NCI-H2029 (cell line): Measurements from ENCODE around the gene MRPS6.

ENCODE experiments used
- DNase-seq: peaks from one replicate; lab custom pipeline; 2025; lab: John Stamatoyannopoulos, UW

The MRPS6 gene

DNA sequence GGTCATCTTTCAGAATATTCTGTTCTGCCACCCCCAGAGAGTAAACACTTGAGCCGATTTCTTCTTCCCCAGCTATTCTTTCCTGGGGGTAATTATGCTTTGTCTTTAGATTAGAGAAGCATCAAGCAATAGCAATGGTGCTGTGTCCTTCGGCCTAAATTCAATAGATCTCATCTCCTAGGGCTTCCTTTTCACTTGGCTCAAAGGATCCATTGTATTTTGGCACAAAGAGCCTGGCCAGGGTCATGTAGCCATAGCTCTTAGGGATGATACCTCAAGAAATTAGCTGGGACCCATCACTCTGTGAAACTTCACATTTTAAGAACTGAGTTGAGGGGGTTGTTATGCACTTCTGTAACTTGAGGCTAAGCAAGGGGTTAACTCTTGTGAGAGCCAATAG, 27.0 kb downstream of the MRPS6 start:
- DNase-seq, result no peak

DNA sequence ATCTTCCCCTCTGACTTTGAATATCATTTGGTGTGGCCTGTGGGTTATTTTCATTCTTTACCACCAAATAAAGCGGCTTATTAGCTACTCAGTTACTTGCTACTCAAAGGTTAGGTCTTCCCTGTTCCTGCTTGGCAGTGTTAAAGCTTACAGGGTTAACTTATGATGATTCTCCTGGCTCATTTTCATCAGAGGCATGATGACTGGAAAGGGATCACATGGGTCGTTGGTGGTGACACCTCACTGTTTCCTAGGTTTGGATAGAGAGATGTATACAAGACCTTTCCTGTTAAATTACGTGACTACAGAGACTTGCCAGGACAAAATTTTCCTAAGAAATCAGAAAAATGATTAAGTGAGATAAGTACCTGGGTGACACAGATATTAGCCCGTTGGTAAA, 27.4 kb downstream of the MRPS6 start:
- DNase-seq, result no peak

DNA sequence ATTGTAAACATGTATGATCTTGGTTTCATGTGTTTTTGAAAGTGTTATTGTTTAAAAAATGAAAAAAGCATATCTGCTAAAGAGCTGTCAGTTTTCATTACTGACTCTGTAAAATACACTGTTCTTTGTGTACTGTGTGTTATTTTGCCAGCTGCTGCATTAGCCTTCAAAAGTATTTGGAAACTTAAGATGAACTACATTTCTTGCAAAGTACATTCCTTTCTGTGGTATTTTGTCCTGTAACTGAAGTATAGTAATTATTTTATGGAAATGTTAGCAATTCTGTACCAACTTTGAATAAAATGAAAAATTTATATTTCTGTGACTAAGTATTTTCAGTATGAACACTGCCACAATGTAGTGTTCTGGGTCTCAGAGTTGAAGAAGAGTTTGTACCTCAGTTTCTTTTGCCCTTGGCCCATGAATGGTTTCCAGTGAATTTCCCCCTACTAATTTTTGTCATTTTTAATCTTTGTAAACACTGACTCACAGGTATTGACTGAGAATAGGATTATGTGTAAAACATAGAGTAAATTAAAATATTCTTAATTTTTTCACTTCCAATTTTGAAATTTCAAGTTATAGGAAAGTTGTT, 32.7 kb downstream of the MRPS6 start:
- DNase-seq, result no peak

DNA sequence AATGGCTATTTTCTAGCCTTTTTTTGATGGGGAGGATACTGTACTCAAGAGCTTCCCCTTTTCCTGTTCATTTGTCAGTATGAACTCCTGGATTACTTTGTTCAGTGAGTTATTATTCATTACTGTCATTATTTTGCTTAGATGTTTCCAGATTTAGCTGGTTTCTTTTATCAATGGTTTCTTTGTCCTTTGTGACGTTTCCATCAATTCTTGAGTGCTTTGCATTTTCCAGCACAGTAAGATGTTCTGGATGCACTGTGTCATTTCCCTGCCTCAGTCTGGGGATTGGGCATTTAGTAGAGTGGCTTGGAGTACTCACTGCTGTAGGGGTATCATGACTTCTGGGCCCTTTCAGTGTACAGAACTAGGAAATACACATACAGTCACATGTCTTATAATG, 34.2 kb downstream of the MRPS6 start:
- no peak for DNase-seq

DNA sequence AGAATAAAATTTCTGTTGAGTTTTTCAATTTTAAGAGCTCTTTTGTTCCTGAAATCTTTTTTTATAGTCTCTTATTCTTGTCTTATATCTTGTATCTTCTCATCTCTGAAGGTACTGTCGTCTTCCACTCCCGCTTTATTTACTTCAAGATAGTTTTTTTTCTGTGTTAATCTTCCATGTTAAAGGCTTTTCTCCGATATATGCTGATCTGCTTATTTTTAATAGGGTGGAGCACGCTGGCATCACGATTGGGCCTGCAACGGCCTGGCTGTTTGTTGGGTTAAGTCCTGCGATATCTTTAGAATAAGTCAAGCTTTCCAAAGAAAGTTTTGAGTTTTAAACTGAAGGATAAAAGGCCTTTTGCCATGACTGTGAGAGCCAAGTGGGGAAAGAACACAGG, 35.7 kb downstream of the MRPS6 start:
- no peak for DNase-seq

DNA sequence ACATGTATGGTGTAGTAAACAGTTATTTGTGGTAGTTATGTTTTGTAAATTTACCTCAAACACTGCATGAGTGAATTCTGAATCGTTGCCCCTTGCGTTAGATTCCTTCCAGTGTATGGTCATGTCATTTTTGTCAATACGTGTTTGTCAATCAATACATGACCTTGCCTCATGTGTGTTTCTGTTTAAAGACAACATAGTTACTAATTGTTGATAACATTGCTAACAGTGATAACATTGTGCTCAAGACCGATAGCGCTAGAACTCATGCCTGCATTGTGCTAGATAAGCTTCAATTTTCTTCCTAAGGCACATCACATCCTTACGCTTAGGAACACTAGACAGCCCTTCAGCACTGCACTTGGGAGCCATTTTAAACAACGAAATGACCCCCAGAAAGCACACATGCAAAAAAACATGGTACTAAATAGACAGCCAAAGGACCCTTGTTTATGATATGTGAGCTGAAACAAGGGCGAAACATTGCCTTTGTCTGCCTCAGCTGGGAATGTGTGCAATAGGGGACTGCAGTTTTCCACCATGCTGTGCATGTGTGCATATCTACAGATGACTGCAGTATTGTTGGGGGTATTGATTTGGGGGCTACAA, 37.3 kb downstream of the MRPS6 start:
- no peak for DNase-seq

DNA sequence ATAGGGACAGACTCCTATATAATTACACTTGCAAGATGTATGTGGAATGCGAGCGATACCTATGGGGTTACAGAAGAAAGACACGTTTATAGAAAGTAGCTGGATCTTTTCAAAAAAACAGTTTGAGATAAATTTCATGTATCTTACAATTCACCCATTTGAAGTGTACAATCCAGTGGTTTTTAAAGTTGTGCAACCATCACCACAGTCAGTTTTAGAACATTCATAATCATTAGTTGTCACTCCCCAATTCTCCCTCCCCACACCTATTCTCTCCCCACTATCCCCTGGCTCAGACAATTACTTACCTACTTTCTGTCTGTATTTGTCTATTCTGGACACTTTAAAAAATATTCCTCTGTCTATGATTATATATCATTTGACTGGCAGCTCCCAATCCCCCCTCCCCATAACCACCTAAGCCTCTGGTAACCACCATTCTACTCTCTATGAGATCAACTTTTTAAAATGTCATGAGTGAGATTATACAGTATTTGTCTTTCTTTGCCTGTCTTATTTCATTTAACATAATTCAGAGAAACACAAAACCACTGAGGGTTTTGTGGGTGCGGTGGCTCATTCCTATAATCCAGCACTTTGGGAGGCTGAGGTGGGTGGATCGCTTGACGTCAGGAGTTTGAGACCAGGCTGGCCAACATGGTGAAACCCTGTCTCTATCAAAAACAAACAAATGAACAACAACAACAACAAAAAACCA, 39.1 kb downstream of the MRPS6 start:
- DNase-seq, result no peak

DNA sequence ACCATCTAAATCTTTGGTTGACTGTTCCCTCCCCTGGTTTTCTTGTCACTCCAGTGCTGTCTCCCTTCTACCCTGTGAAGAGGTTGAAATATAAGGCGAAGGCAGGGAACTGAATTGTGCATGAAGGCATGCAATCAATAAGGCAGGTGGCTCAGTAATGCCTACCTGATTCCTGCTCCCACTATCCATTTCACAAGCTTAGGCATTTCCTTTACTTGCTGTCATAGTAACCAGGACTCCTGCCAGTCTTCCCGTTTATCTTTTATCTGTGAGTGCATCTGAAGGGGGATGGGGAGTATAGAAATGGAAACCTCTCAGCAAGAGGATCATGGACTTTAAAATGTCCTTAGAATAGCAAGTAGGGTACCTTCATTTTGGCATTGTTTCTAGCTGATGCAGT, 40.5 kb downstream of the MRPS6 start:
- DNase-seq, result peak; percentile 43

DNA sequence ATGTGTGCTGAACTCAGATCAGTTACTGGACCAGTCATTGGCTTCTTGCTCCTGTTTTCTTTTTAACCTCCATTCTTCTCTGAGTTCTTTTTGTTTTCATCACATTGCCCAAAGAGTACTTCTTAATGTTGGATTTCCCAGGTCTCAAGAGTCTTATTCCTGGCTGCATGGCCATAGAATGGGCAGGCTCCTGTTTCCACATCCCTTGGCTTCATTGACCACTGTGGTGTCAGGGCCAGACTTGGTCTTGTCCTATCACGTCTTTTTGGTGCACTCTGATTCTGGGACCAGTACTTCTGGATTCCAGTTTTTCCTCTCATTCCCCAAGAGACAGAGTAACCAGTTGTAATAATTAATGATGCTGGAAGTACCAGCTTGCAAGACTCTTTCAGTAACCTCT, 41.8 kb downstream of the MRPS6 start:
- no peak for DNase-seq

DNA sequence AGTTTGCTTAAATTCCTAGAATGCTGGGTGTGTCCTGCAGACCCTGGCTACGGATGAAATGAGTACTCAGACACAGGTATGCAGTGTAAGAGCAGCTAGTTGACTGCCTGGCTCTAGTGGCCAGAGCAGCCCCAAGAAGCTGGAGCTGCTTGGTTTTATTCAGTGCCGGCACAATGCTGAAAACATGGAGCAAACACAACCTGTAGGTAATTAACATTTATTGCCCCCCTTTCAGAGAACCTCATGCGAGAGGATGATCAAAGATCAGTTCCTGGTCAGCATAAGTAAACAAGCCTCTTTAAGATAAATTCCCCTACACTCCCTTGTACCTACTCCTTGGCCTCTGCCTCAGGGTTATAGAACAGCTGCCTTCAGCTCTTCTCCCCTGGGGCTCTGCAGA, 43.2 kb downstream of the MRPS6 start:
- no peak for DNase-seq

DNA sequence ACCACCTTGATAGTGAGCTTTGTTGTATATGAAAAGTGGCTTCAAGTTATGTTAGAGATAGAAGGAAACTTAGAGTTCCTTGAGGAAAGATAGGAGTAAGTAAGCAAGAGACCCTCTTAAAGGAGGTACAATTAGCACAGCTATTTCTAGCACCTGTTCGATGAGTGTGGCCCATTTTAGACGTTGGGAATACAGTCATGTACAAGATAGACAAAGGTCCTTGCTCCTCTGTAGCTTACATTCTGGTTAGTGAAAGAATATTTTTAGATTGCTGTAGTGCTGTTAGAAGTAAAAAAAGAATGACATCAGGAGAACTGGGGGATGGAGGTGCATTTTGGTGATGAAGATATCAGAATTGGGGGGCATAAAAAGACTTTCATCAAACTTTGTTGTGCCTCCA, 47.5 kb downstream of the MRPS6 start:
- no peak for DNase-seq

DNA sequence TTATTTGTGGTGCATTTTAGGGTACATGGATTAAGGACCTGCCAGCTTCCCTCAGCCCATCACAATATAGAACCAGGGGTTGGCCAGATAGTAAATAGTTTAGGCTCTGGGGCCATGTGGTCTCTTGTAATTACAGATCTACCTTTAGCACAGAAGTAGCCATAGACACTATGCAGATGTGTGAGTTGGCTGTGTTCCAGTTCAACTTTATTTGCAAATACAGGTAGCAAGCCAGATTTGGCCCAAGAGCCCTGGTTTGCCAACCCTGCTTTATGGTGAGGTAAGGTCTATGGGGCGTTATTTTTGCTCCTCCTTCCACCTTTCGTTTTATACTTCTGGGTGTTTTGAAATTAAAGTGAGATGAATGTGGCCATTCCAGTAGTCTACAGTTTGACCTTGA, 48.7 kb downstream of the MRPS6 start:
- peak; percentile 66 for DNase-seq

DNA sequence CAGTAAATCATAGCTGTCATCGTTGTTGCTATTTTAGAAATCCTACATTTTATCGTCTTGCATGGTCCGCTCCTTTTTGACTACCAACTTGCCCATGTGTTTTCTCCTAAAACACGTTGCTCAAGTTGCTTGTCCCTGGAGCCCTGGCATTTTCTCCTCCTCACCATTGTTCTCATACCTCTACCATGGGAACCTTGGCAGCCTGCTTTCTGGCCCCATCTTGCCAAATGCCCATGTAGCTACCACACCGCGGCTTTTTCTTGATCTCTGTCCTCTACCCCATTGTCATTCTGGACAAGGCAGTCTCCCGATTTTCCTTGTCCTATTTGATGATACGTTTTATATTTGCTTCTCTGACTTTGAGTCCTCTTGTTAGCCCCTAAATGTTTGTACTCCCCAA, 50.2 kb downstream of the MRPS6 start:
- DNase-seq, result no peak

DNA sequence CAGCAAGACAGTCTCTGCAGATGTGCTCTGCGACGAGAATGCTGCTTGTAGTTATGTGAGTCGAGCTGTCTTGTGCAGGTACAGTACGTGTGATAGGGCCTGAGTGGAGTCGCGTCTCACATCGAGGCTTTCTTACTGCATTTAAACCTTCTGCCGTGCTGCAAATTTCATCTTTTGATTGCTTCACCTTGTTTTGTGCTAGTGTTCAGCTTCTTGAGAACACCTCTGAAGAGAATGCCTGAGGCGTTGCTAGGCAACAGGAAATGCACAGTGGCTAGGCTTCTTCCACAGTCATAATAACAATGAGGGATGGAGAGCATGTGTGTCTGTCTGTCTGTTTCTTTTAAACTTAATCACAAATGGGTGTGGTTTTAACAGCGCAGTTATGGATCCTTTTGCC, 52.9 kb downstream of the MRPS6 start:
- DNase-seq, result no peak

DNA sequence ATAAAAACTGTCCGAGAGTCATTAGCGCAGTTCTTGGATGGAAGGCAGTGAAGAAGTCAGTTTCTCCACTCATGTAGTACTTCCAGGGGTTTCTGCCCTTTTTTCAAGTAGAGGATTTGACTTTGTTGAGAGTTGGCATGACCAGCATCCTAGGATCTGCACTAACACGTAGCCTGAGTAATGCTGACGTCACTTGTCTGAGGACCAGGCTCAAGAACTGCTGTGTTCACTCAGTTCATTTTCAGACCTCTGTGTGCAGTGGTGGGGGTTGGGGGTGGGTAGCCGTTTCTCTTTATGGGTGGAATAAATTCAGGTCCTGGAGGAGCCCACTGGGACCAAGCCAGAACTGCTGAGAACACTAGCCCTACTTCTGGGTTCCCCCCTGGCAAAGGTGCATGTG, 53.3 kb downstream of the MRPS6 start:
- no peak for DNase-seq

DNA sequence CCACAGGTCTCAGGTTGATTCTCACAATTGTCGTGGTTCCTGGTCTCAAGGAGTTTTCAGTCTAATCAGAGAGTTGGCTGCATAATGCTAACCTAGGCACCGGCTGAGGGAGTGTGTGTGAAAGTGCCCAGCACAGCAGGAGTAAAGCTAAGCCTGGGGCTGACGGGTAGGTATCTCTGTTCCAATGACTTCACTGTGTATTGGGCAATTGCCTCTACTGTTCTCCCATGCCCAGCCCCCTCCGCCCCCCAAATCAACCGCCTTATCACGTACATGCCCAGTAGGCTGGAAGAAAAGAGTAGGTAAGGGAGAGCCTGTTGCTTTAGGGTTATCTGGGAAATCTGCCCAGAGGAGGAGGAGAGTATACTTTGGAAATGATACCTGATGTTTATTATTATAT, 54.7 kb downstream of the MRPS6 start:
- no peak for DNase-seq

DNA sequence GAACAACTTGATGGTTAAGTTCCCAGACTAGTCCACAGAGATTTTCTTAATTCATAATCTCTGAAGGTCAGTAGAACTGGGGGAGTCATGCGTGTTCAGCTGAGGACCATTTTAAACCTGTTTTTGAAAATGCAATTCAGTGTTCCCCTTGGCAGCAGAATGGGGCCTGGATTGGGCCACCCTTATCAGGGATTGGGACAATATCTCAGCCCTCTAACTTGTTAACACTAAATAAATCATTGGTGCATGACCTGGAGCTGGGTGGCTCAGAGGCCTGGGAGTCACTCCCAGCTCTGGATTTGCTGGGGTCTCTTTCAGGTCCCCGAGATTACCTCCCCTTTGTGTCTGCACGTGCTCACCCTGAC, 55.3 kb downstream of the MRPS6 start:
- no peak for DNase-seq

DNA sequence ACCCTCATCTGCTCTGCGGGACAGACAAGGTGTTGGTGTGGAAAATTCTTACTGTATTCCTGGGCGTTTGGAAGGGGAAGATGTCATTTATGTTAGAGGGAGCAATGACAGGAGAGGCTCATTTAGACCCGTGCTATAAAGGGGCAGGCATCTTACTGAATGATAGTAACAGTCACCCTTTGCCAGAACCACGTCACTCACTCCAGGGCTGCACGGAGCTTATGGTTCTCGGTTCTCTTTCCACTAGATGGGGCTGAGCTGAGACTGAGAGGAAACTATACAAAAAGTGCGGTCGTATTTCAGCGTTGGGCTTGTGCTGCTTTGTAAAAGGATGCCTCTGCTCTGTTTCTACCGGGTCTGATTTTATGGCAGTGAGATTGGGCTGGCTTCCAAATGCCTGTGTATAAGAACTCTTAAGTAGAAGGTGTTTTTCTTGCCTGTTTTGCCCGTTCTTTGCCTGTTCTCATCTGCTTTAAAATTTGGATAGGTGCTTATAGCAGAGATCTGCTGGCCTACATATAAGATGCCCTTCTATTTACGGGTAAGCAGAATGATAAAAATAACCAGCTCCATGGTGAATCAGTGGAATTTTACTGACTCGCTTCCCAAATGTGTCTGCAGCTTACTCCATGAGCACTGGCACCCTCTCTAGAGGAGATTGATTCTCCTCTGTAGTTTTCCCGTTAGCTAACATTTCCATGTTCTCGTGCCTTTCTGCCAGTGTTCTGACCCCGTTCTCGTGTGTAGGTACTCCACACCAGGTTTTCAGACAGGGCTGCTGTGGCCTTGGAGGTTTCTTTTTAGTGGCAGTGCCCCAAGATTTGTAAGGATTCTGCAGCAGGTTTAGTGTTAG, 55.9 kb downstream of the MRPS6 start:
- peak; percentile 72 for DNase-seq

DNA sequence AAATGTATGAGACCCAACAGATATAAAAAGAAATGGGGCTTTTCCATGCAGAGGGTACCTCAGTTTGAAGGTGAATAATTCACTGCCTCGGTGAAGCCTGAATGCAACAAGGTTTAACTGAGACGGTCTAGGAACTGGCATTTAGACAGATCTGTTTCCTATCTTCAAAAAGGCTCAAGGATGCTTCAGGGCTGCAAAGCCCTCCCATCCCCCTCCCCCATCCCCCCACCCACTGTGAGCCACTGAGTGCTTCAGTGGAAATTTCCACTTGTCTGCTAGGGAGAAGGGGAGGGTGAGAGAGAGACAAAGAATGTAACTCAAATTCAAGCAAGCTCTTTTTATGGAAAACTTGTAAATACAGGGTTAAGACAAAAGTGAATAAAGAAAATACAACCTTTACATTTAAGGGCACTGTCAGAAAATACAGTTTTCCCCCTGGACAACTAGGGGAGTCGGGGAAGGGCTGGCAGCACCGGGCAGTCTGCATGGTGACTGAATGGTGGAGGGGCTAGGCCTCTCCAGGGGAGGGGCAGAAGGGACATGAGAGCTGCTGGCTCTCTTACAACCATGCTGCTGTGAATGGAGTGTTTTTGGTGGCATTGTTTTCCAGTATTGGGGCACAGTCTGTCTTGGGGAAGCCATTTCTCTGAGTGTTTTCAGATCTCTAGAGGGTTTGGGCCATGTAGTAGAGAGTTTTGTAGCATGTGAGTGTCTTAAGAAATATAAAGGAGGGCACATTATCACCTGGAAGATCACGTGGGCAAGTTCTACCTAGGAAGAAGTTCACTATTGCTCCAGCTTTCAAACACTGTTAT, 56.7 kb downstream of the MRPS6 start:
- no peak for DNase-seq

DNA sequence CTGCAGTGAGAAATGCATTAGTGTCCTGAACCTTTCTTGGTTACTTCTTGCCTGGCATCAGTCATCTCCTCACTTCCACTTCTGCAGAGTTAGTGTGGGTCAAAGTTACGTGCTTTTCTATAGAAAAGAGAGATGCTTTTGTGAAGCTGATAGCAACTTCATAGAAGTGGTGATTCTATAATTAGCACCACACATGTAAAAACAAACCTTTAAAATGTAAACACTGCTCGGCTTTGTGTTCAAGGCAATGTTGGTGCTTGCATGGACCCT, 57.3 kb downstream of the MRPS6 start:
- no peak for DNase-seq

DNA sequence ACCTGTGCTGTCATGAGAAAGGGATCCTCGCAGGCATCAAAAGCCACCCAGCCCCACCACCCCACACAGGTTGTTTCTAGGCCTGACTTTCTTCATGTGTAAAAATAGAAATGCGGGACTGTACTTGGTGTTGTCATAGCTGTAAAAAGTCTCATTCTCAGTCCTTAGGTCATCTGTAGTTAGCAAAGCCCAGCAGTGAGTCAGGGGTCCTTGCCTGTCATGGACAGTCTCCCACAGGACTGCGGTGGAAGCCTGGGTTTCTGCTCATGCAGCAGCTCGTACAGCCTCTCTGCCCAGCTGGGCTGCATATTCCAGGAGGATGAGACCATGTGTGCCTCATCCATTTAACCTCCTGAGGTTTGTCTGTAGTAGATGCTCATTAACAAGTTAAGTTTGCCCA, 58.2 kb downstream of the MRPS6 start:
- DNase-seq, result no peak

DNA sequence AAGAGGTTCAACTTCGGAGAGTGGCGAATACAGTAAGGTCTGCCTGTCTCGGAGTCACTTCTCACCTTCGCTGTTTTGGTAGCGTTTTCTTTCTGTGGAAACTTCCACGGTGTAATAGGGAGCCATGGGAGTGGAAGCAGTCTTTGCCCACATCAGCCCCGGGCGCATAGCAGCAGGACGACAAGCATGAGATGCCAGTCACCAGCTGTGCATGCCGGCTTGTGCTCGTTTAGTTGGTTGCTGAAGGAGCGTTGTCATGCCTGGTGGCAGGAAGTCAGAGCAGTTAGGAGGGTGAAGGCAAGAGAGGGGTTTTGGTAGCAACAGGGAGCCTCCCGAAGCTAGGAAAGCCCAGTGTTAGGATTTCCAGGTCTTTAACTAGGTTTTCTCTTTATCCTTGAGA, 58.8 kb downstream of the MRPS6 start:
- DNase-seq, result no peak
